Measurements from ENCODE around the gene SNX6.

DNA sequence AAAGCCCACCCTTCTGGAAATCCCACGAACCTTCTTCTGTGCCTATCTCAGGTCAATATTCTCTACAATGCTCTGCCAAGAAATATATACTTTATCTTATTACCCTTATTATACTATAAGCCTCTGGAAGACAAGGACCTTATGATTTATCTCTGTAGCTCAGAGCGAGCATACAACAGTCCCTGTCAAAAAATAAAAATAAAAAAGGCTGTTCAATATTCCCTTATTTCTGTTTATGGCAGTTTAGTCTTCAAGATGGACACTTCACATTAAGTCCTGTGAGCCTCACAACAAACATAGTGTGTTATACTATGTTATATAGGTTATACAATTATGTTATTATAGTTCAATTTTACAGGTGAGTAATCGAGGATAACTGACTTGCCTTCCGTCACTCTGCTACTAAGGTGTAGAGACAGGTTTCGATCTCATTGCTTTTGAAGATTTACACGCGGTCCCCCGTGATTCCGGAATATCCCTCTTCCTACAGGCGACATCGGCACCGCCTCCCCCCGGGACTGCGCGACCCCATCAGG, 91.0 kb downstream of the SNX6 start:
- TF ChIP-seq, protein P1, sequence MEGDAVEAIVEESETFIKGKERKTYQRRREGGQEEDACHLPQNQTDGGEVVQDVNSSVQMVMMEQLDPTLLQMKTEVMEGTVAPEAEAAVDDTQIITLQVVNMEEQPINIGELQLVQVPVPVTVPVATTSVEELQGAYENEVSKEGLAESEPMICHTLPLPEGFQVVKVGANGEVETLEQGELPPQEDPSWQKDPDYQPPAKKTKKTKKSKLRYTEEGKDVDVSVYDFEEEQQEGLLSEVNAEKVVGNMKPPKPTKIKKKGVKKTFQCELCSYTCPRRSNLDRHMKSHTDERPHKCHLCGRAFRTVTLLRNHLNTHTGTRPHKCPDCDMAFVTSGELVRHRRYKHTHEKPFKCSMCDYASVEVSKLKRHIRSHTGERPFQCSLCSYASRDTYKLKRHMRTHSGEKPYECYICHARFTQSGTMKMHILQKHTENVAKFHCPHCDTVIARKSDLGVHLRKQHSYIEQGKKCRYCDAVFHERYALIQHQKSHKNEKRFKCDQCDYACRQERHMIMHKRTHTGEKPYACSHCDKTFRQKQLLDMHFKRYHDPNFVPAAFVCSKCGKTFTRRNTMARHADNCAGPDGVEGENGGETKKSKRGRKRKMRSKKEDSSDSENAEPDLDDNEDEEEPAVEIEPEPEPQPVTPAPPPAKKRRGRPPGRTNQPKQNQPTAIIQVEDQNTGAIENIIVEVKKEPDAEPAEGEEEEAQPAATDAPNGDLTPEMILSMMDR (IDR thresholded peaks at IDR 0.05): no peak
- TF ChIP-seq POLR2A (IDR thresholded peaks at IDR 0.05) (no peak), EP300 (IDR thresholded peaks at IDR 0.05) (no peak)

All from tibial nerve (tissue), 4 donors.